ENCODE measurements around the gene ERC2.

ERC2 gene

GRCh38 chr3:56410576-56410975 is 57.7 kb downstream of the ERC2 start:
- Mint-ChIP-seq H3K27me3 (ENCODE audit: low read depth) (no peaks in the 10 kb centered on the region), H3K4me1 (ENCODE audit: low read depth) (no peaks in the 10 kb centered on the region), H3K36me3 (ENCODE audit: low read depth) (no peaks in the 10 kb centered on the region), H3K27ac (no peak overlapping the region), H3K4me3 (no peak overlapping the region), H3K9me3 (no peaks in the 10 kb centered on the region)

DNA sequence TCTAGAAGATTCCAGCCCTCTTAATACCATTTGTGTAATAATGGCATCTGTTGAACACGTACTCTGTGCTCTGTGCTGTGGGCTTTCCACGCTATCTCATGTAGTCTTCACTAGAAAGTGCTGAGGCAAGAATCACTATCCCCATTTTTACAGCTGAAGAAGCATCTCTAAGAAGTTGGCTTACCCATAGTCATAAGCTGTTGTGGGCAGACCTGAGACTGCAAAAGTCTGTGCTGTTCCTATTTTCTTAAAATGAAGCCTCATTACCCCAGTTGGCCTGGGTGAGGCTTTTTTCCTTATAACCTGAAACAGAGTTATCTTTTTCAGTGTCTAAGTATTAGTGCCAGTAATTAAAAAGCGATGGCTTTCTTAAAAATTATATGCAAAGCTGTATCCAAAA is 58.5 kb downstream of the ERC2 start:
- Mint-ChIP-seq H3K36me3 (ENCODE audit: low read depth) (no peaks in the 10 kb centered on the region), H3K9me3 (no peaks in the 10 kb centered on the region), H3K4me1 (ENCODE audit: low read depth) (no peaks in the 10 kb centered on the region), H3K27ac (no peak overlapping the region), H3K27me3 (ENCODE audit: low read depth) (no peaks in the 10 kb centered on the region), H3K4me3 (no peak overlapping the region)

GRCh38 chr3:56408761-56409196 is 59.5 kb downstream of the ERC2 start:
- H3K4me3 Mint-ChIP-seq = no peak overlapping the region
- H3K9me3 Mint-ChIP-seq = no peaks in the 10 kb centered on the region
- H3K27me3 Mint-ChIP-seq (ENCODE audit: low read depth) = no peaks in the 10 kb centered on the region
- H3K36me3 Mint-ChIP-seq (ENCODE audit: low read depth) = no peaks in the 10 kb centered on the region
- no peaks in the 10 kb centered on the region for H3K4me1 Mint-ChIP-seq (ENCODE audit: low read depth)
- no peak overlapping the region for H3K27ac Mint-ChIP-seq

GRCh38 chr3:56406826-56407515 is 61.3 kb downstream of the ERC2 start:
- Mint-ChIP-seq H3K27ac (no peak overlapping the region), H3K36me3 (ENCODE audit: low read depth) (no peaks in the 10 kb centered on the region), H3K9me3 (no peaks in the 10 kb centered on the region), H3K4me3 (no peak overlapping the region), H3K4me1 (ENCODE audit: low read depth) (no peaks in the 10 kb centered on the region), H3K27me3 (ENCODE audit: low read depth) (no peaks in the 10 kb centered on the region)

DNA sequence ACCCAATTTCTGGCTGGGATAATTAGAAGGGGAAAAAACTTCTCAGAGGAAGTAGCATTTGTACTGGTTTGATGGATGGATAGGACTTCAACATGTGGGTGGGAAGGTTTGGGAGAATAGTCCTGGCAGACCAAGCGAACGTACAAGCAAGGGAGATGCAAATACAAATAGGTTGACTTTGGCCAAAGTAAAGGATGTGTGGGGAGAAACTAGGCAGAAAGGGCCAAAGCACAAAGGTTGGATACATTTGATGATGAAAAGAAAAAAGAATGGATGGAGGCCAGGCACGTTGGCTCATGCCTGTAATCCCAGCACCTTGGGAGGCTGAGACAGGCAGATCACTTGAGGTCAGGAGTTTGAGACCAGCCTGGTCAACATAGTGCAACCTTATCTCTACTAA is 63.4 kb downstream of the ERC2 start:
- H3K4me1 Mint-ChIP-seq (ENCODE audit: low read depth) = no peaks in the 10 kb centered on the region
- no peaks in the 10 kb centered on the region for H3K9me3 Mint-ChIP-seq
- H3K4me3 Mint-ChIP-seq = no peak overlapping the region
- H3K27ac Mint-ChIP-seq = no peak overlapping the region
- H3K27me3 Mint-ChIP-seq (ENCODE audit: low read depth) = peaks cover 2% of the 10 kb centered on the region
- H3K36me3 Mint-ChIP-seq (ENCODE audit: low read depth) = no peaks in the 10 kb centered on the region

GRCh38 chr3:56398659-56399058 is 69.6 kb downstream of the ERC2 start:
- Mint-ChIP-seq H3K36me3 (ENCODE audit: low read depth) (no peaks in the 10 kb centered on the region), H3K27me3 (ENCODE audit: low read depth) (peaks cover 13% of the 10 kb centered on the region), H3K4me1 (ENCODE audit: low read depth) (no peaks in the 10 kb centered on the region), H3K4me3 (no peak overlapping the region), H3K27ac (no peak overlapping the region), H3K9me3 (no peaks in the 10 kb centered on the region)

GRCh38 chr3:56397798-56398197 is 70.5 kb downstream of the ERC2 start:
- Mint-ChIP-seq H3K27me3 (ENCODE audit: low read depth) (peaks cover 13% of the 10 kb centered on the region), H3K4me3 (no peak overlapping the region), H3K36me3 (ENCODE audit: low read depth) (no peaks in the 10 kb centered on the region), H3K4me1 (ENCODE audit: low read depth) (no peaks in the 10 kb centered on the region), H3K27ac (no peak overlapping the region), H3K9me3 (no peaks in the 10 kb centered on the region)

DNA sequence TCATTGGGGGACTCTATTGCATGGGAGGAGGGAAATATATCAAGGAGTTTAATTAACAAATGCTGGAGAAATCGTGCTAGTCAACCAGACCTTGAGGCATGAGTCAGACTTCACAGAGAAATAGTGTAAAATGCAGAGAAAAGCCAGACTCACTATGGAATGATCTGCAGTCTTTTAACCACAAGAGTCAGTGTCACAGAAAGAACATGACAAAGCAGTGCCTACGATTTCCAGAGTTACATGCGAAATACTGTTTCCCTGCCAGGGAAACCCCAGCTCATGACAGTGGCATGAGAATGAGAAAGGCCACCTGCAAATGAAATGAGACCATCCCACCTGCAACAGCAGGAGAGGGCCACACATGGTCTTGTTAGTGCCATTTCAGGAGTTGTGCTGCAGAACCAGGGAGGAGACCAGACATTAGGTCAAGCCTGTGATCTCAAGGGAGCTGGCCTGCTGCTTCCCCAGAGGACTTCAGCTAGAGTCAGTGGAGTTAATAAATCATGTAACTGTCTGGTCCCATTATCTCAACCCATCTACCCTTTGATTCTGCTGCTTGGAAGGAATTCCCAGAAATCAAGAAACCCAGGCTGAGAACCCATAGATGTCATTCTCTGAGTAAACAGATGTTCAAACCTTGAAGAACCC is 79.0 kb downstream of the ERC2 start:
- Mint-ChIP-seq H3K27me3 (ENCODE audit: low read depth) (no peaks in the 10 kb centered on the region), H3K4me3 (no peak overlapping the region), H3K9me3 (peaks cover 6% of the 10 kb centered on the region), H3K4me1 (ENCODE audit: low read depth) (no peaks in the 10 kb centered on the region), H3K36me3 (ENCODE audit: low read depth) (no peaks in the 10 kb centered on the region), H3K27ac (no peak overlapping the region)

DNA sequence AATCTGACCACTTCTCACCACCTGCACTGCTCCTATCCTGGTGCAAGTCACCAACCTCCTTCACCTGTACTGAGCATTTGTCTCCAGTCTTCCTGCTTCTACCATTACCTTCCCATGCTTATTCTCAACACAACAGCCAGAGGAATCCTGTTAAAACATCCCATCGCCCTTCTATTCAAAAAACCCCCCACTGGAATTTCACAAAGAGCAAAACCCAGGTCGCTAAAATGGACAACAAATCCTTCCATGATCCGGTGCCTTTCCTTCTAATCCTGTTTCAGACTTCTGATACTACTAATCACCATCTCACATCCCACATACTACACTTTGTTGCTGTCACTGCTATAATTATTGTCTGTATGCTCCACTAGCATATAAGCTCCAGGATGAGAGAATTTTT is 85.2 kb downstream of the ERC2 start:
- Mint-ChIP-seq H3K4me3 (no peak overlapping the region), H3K27ac (no peak overlapping the region), H3K27me3 (ENCODE audit: low read depth) (no peaks in the 10 kb centered on the region), H3K36me3 (ENCODE audit: low read depth) (no peaks in the 10 kb centered on the region), H3K4me1 (ENCODE audit: low read depth) (no peaks in the 10 kb centered on the region), H3K9me3 (no peaks in the 10 kb centered on the region)

GRCh38 chr3:56379723-56380287 is 88.5 kb downstream of the ERC2 start:
- Mint-ChIP-seq H3K4me1 (ENCODE audit: low read depth) (no peaks in the 10 kb centered on the region), H3K9me3 (peaks cover 10% of the 10 kb centered on the region), H3K4me3 (no peak overlapping the region), H3K27ac (no peak overlapping the region), H3K27me3 (ENCODE audit: low read depth) (no peaks in the 10 kb centered on the region), H3K36me3 (ENCODE audit: low read depth) (no peaks in the 10 kb centered on the region)

GRCh38 chr3:56375654-56376053 is 92.6 kb downstream of the ERC2 start:
- no peaks in the 10 kb centered on the region for H3K27me3 Mint-ChIP-seq (ENCODE audit: low read depth)
- no peaks in the 10 kb centered on the region for H3K4me1 Mint-ChIP-seq (ENCODE audit: low read depth)
- H3K36me3 Mint-ChIP-seq (ENCODE audit: low read depth) = no peaks in the 10 kb centered on the region
- no peak overlapping the region for H3K27ac Mint-ChIP-seq
- H3K9me3 Mint-ChIP-seq = peaks cover 10% of the 10 kb centered on the region
- H3K4me3 Mint-ChIP-seq = no peak overlapping the region

- H3K4me3 Mint-ChIP-seq = no peak overlapping the region
Measured at GRCh38 chr3:56373386-56373785, 94.9 kb downstream of the ERC2 start.

GRCh38 chr3:56370991-56371775 is 97.1 kb downstream of the ERC2 start:
- Mint-ChIP-seq H3K4me3 (no peak overlapping the region), H3K36me3 (ENCODE audit: low read depth) (no peaks in the 10 kb centered on the region), H3K27ac (no peak overlapping the region), H3K9me3 (peaks cover 6% of the 10 kb centered on the region), H3K4me1 (ENCODE audit: low read depth) (no peaks in the 10 kb centered on the region), H3K27me3 (ENCODE audit: low read depth) (peaks cover 6% of the 10 kb centered on the region)

More at GRCh38 chr3:56373386-56373785, 94.9 kb downstream of the ERC2 start:
- H3K27ac Mint-ChIP-seq = no peak overlapping the region
- no peaks in the 10 kb centered on the region for H3K4me1 Mint-ChIP-seq (ENCODE audit: low read depth)
- no peaks in the 10 kb centered on the region for H3K36me3 Mint-ChIP-seq (ENCODE audit: low read depth)
- H3K27me3 Mint-ChIP-seq (ENCODE audit: low read depth) = no peaks in the 10 kb centered on the region
- H3K9me3 Mint-ChIP-seq = peaks cover 10% of the 10 kb centered on the region

GRCh38 chr3:56369914-56370313 is 98.4 kb downstream of the ERC2 start:
- Mint-ChIP-seq H3K36me3 (ENCODE audit: low read depth) (no peaks in the 10 kb centered on the region), H3K9me3 (no peaks in the 10 kb centered on the region), H3K27me3 (ENCODE audit: low read depth) (peaks cover 6% of the 10 kb centered on the region), H3K27ac (no peak overlapping the region), H3K4me1 (ENCODE audit: low read depth) (no peaks in the 10 kb centered on the region), H3K4me3 (no peak overlapping the region)

- H3K9me3 Mint-ChIP-seq = no peaks in the 10 kb centered on the region
- no peaks in the 10 kb centered on the region for H3K36me3 Mint-ChIP-seq (ENCODE audit: low read depth)
- no peaks in the 10 kb centered on the region for H3K4me1 Mint-ChIP-seq (ENCODE audit: low read depth)
Measured at GRCh38 chr3:56368846-56369245, 99.4 kb downstream of the ERC2 start.

More at GRCh38 chr3:56368846-56369245, 99.4 kb downstream of the ERC2 start:
- H3K27ac Mint-ChIP-seq = no peak overlapping the region
- H3K27me3 Mint-ChIP-seq (ENCODE audit: low read depth) = peaks cover 6% of the 10 kb centered on the region
- no peak overlapping the region for H3K4me3 Mint-ChIP-seq

Data from T-helper 1 cell treated with Interleukin-12 subunit alpha and Interleukin-12 subunit beta and Interleukin-4 antibody, amounts not matched to agents 30 μg/mL and 1 μg/mL, for 36 hours (primary cell).